HG03135 (cell line): ENCODE measurements around the gene TREH.
"Not testable (repeated sequence)": the region's sequence is repeated elsewhere in the genome, so short reads cannot be mapped to it uniquely, and the experiment has no call there.

Source experiments
- ATAC-seq: cut with Tn5 transposase; IDR thresholded peaks from one replicate; pipeline ENCODE4 v1.9.1; 2021; ENCODE audit warnings: mild to moderate bottlenecking, moderate library complexity; ENCODE audit not compliant: unreplicated experiment

TREH gene, protein sequence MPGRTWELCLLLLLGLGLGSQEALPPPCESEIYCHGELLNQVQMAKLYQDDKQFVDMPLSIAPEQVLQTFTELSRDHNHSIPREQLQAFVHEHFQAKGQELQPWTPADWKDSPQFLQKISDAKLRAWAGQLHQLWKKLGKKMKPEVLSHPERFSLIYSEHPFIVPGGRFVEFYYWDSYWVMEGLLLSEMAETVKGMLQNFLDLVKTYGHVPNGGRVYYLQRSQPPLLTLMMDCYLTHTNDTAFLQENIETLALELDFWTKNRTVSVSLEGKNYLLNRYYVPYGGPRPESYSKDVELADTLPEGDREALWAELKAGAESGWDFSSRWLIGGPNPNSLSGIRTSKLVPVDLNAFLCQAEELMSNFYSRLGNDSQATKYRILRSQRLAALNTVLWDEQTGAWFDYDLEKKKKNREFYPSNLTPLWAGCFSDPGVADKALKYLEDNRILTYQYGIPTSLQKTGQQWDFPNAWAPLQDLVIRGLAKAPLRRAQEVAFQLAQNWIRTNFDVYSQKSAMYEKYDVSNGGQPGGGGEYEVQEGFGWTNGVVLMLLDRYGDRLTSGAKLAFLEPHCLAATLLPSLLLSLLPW

DNA sequence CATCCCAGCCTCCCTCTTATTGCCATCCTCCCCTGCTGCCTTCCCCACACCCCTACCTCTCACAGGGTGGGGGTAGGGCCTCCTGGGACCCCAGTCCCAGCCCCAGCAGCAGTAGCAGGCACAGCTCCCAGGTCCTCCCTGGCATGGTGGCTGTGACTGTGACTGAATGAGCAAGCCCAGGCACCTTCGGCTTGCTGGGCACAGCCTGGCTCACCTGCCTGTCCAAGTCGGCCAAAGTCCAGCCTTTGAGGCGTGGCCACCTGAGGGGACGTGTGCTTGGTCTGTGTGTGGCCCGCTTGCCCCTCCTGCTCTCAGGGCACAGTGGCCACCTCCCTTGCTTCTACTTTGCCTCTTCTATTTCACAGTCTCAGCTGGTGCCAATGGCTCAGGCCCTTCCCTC, at the start of gene TREH:
Gene TREH (minus strand): TSS at position 168 of the 400 bp plus-strand sequence. CDS start 23 bp downstream, at position 145.
- no peak for ATAC-seq

DNA sequence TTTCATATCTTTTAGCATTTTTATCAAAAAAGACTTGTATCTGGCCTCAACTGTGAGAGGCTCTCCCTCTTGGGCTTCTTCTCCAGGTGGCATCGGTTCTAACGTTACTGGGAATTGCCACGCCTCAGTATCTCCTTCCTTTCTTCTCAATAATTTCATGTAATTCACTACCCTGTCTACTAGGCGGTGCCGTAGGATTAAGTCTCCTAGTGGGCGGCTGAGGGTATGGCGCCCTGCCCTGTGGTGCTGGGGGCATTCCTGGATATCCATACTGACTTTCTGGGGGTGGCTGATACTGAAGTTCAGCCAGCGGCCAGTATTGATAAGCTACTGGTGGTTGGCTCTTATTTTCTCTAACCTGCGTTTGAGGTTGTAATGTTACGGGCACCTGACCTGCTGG, 48.7 kb upstream of the TREH start:
- not testable (repeated sequence) for ATAC-seq

DNA sequence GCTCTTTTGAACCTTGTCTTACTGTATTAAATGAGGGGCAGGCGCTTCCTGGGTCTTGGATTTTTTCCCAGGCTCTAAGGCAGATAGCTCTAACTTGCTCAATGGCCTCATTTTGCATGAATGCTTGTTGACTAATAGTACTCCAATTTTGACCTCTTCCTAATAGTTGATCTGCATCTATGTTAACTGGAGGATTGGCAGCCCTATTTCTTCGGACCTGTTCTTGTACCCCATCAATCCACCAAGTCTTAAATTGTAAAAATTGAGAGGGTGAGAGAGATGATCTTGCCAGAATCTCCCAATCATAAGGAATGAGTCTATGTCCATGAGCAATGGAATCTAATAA, 48.2 kb upstream of the TREH start:
- ATAC-seq: not testable (repeated sequence)

DNA sequence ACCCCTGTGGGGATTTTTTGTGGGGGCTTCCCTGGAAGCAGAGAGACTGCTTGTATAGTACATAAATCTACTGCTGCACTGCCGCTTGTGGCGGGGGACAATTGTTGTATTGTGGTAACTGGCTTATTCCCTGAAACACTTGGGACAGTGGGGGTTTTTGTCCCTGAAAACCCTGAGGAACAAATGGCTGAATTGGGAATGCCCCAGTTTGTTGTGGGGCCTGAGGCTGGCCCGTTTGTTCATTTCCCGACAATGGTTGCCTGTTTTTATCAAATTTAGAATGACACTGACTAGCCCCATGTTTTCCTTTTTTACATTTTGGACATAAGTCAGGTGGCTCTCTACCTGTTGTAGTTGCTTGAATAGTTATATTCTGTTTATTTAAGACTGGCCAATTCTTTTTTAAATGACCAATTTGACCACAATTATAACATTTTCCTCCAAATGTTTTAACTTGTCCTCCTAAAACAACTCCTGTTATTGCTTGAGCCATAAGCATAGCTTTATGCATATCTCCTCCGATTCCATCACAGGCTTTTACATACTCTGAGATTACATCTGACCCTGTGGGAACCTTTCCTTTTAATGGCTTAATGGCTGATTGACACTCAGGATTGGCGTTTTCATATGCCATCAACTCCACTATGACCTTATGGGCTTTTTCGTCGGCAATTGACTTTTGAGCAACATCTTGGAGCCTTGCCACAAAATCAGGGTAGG, 47.7 kb upstream of the TREH start:
- ATAC-seq: not testable (repeated sequence)

DNA sequence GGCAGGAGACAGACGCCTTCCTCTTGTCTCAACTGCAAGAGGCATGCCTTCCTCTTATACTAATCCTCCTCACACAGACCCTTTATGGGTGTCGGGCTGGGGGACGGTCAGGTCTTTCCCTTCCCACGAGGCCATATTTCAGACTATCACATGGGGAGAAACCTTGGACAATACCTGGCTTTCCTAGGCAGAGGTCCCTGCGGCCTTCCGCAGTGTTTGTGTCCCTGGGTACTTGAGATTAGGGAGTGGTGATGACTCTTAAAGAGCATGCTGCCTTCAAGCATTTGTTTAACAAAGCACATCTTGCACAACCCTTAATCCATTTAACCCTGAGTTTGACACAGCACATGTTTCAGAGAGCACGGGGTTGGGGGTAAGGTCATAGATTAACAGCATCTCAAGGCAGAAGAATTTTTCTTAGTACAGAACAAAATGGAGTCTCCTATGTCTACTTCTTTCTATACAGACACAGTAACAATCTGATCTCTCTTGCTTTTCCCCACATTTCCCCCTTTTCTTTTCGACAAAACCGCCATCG, 42.1 kb upstream of the TREH start:
- not testable (repeated sequence) for ATAC-seq

DNA sequence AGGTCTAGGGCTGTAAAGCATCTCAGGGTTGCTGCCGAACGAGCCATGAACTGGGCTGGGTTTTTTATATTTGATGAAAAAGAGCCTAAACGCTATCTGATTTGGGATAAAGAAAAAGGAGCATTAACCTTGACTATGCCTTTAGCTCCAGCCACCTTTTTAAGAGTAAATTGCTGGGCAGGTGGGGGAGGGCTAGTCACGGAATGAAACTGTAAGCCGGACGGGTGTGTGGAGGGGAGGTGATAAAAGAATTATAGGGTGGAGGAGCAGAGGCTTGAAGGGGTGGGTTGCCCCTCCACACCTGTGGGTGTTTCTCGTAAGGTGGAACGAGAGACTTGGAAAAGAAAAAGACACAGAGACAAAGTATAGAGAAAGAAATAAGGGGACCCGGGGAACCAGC, 41.3 kb upstream of the TREH start:
- ATAC-seq: not testable (repeated sequence)

DNA sequence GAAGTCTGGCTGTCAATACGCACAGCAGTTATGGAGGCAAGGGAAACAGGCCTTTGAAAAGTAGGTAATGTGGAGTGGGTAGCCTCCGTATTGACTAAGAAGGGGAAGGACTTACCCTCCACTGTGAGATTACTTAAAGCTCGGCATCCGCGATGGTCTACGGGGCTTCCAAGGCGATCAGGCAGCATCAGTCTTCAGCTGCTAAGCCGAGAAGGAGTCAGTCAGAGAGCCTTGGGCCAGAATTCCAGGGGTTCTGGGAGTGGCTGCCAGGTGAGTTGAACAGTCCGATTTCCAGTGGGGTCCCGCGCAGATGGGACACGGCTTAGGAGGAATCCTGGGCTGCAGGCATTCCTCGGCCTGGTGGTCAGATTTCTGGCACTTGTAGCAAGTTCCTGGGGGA, 40.6 kb upstream of the TREH start:
- ATAC-seq: not testable (repeated sequence)

DNA sequence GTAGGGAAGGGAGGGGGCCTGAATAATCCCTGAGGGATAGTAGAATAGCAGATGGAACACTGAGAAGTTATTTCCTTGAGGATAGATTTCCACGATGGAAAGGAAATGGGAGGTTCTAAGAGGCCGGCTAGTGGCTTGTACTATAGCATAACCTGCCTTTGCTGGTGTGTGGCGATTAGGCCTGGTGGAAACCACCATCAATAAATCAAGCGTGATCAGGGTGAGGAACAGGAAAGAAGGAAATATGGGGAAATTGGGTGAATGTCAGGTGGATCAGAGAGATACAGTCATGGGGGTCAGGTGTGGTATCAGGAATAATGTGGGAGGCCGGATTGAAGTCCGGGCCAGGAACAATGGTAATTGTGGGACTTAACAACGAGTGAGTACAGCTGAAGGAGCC, 39.1 kb upstream of the TREH start:
- not testable (repeated sequence) for ATAC-seq

DNA sequence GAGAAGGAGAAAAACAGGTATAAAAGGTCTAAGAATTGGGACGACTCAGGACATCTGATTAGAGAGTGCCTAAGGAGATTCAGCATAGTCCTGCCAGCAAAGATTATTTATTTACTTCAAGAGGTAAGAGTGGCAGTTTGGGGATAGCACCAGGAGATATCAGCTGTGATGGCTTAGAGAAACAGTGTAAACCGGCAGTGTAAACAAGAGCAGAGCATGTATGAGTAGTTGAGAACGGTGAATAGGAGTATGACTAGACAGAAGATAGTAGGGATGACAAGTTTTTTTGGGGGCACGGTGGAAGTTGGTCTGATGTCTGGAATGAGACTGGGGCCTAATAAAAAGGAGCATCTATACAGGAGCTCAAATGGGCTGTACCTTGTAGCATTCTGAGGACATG, 38.3 kb upstream of the TREH start:
- not testable (repeated sequence) for ATAC-seq

DNA sequence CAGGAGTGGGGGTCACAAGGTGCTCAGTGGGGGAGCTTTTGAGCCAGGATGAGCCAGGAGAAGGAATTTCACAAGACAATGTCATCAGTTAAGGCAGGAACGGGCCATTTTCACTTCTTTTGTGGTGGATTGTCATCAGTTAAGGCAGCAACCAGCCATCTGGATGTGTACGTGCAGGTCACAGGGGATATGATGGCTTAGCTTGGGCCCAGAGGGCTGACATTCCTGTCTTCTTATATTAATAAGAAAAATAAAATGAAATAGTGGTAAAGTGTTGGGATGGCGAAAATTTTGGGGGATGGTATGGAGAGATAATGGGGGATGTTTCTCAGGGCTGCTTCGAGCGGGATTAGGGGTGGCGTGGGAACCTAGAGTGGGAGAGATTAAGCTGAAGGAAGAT, 37.8 kb upstream of the TREH start:
- not testable (repeated sequence) for ATAC-seq

DNA sequence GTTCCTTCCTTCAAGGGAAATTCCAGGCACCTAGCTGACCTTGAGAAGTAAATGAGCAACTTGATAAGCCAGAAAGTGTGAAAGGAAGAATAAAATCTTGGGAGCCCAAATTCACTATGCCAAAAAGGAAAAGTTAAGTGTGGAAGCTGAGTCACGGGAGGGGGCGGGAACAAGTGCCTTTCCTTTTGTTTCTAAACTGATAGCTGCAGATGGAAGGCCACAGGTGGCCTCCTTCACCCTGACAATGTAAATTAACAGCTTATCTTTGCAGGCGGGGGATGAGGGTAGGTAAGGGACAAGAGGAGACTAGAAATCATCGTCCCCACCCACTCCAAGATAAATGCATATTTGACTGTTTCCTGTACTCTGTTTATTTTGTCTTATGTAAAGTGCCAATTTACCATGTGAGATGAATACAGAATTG, 36.4 kb upstream of the TREH start:
- ATAC-seq: no peak

DNA sequence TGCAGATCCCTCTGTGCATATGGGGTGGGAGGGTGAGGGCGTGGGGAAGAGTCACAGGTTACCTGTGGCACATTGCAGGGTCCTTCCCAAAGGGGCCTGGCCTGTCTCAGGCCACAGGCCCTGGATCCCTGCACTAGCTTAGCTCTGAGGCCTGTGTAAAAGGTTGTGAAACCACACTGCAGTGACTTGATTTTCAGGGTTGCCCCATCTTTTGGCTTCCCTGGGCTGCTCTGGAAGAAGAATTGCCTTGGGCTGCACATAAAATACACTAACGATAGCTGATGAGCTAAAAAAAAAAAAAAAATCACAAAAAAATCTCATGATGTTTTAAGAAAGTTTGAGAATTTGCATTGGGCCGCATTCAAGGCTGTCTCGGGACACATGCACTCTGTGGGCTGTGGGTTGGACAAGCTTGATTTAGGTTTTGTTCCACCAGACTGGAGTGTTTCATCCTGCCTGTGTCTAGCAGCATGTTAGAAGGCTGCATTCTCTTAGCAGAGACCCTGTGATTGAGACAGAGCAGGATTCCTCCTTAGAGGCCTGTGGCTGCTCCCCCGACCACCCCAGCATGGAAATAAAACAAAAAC, 35.9 kb upstream of the TREH start:
- ATAC-seq: no peak

DNA sequence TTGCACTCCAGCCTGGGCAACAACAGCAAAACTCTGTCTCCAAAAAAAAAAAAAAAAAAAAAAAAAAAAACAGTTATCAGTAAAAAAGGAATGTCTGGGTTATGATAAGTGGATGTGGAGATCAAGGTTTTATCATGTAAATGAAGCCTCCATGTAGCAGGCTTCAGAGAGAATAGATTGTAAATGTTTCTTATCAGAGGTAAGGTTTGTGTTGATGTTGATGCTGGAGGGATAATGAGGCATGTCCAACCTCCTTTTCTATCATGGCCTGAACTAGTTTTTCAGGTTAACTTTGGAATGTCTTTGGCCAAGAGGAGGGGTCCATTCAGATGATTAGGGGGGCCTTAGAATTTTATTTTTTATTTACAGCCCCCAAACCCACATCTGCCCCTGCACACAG, 35.4 kb upstream of the TREH start:
- ATAC-seq: no peak

DNA sequence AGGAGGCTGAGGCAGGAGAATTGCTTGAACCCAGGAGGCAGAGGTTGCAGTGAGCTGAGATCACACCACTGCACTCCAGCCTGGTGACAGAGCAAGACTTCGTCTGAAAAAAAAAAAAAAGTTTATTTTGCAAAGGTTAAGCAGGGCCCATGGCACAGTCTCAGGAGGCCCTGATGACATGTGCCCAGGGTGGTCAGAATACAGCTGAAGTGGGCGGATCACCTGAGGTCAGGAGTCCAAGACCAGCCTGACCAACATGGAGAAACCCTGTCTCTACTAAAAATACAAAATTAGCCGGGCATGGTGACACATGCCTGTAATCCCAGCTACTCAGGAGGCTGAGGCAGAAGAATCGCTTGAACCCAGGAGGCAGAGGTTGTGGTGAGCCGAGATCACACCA, 35.0 kb upstream of the TREH start:
- not testable (repeated sequence) for ATAC-seq

DNA sequence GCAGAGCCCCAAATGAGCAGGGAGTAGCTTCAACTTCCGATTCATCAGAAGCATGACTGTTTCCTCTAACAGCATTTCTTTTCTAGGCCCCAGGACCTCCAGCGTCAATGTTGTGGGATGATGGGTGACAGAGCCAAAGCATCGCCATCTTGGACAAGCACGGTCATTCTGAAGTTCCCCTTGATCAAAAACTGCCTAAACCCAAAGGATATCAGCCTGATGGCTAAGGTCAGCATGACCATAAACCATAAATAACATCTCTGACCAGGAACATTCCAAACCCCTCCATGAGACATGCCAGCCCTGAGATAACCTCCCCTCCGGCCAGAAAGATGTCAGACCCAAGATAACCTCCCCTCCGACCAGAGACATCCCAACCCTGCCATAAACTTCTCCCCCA, 28.8 kb upstream of the TREH start:
- ATAC-seq: no peak

DNA sequence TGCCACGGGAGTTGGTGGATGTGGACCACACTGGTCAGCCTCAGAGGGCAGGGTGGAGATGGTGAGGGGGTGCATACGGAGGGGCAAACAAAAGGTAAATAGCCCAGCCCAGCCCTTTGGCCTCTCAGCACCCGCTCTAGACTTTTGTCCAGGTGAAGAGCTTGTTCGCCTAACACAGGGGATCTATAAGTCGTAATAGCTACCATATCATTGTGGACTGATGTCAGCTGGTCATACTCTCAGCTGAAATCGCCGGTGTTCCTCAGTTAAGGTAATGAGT, 27.0 kb upstream of the TREH start:
- ATAC-seq: no peak

DNA sequence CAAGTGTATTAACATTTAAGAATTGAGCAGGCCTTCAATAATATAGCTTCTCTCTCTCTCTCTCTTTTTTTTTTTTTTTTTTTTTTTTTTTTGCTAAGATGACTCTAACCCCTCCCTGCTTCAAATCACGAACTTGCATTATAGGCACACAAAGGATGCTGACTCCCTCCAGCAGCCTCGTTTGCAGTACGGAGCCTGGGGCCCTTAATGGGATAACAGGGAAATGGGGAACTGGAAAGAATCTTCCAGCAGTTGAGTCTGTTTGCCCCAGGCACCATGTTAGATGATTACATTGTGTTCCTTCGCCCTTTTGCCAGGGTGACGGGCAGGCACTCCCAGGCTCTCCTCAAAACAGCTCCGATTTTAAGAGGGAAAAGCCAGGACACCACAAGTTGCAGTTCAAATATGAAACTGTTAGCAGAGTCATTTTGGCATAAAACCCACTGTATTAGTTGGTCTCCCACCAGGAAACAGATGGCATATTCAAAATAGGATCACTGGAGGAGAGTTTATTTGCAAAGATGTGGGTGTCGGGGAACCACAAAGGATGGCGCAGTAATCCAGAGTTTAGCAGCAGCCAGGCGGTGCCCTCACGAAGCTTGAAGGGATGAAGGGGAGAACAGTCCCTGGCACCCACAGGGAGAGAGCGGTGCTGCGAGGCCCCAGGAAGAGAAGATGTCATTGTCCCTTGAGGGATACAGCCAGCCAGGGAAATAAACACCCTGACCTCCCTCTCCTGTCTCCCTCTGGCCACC, 26.5 kb upstream of the TREH start:
- no peak for ATAC-seq

DNA sequence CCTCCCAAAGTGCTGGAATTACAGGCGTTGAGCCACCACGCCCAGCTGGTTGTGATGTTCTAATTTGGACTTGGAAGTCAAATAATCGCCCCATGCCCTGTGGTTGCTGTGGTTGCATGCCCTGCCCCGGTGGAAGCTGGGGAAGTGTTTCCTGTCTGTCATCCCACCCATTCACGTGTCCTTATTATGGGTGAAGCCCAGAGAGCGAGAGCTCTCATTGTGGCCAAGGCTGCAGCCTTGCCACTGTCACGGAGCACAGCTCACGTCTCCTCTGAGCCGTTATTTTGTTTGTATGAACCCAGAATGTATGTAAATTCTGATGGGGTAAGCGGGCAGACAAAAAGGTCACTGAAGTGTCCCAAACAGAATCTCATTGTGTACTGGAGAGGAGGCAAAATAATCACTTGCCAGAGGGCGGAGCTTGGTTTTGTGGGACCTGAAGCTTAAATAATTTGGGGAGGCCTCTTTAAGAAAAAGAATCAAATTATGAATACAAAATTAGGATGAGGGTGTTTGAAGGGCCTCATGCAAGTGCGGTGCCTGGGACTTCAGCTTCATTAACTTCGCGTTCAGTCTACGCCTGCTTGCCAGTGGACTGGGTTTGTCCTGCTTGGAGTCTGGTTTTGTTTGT, 25.8 kb upstream of the TREH start:
- ATAC-seq: no peak

DNA sequence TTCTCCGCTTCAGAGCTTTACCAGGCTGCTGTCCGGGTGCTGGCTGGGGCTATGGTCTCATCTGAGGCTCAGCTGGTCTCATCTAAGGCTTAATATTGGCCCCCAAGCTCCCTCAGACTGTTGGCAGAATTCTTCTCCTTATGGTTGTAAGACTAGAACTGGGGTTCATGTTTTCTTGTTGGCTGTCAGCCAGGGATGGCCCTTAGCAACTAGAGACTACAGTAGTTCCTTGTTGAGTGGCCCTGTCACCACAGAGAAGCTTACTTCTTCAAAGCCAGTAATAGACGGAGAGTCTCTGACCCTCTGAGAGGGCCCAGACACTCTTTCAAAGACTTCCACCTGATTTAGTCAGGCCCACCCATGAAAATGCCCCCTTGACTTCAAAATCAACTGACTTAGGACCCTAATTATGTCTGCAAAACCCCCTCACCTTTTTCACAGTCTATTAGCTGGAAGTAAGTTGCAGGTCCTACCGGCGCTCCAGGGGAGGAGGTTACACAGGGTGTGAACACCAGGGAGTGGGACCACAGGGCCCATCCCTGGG, 24.2 kb upstream of the TREH start:
- no peak for ATAC-seq
